CMK (cell line): ENCODE data around the gene ENO2.
"Not testable (repeated sequence)": the region's sequence is repeated elsewhere in the genome, so short reads cannot be mapped to it uniquely, and the experiment has no call there.

Experiments used
- DNase-seq: peaks from one replicate; pipeline ENCODE4 v3.0.0-alpha.2; 2010; ENCODE audit warnings: low read depth

ENO2 gene

GRCh38 chr12:6886206-6886999 lies 28.0 kb upstream of the ENO2 start:
- DNase-seq: not testable (repeated sequence)

GRCh38 chr12:6887460-6887859 lies 26.9 kb upstream of the ENO2 start:
- DNase-seq: no peak

- no peak for DNase-seq
Measured at GRCh38 chr12:6888360-6888759, 26.0 kb upstream of the ENO2 start.

GRCh38 chr12:6888794-6889193 lies 25.6 kb upstream of the ENO2 start:
- DNase-seq: not testable (repeated sequence)

GRCh38 chr12:6889775-6890573 lies 24.4 kb upstream of the ENO2 start:
- not testable (repeated sequence) for DNase-seq

- DNase-seq: peak; percentile 93
Measured at GRCh38 chr12:6890789-6891645, 23.4 kb upstream of the ENO2 start.

- DNase-seq: no peak
Measured at GRCh38 chr12:6891646-6892001, 22.8 kb upstream of the ENO2 start.

GRCh38 chr12:6892683-6893082 lies 21.7 kb upstream of the ENO2 start:
- not testable (repeated sequence) for DNase-seq

- DNase-seq: no peak
Measured at GRCh38 chr12:6894321-6894720, 20.1 kb upstream of the ENO2 start.

GRCh38 chr12:6896846-6897435 lies 17.4 kb upstream of the ENO2 start:
- no peak for DNase-seq

GRCh38 chr12:6899427-6899826 lies 15.0 kb upstream of the ENO2 start:
- DNase-seq: no peak

GRCh38 chr12:6899837-6900519 lies 14.4 kb upstream of the ENO2 start:
- DNase-seq: no peak

- DNase-seq: no peak
Measured at GRCh38 chr12:6902448-6902847, 11.9 kb upstream of the ENO2 start.

GRCh38 chr12:6903722-6904121 lies 10.7 kb upstream of the ENO2 start:
- DNase-seq: no peak

- DNase-seq: peak; percentile 86
Measured at GRCh38 chr12:6904280-6905276, 9.8 kb upstream of the ENO2 start, which contains the start of gene LRRC23. TSS of gene LRRC23 (plus strand) at chr12:6904822. CDS start at chr12:6905634, 812 bp downstream.

- DNase-seq: no peak
Measured at GRCh38 chr12:6905414-6906040, 8.9 kb upstream of the ENO2 start.

- not testable (repeated sequence) for DNase-seq
Measured at GRCh38 chr12:6908141-6908540, 6.2 kb upstream of the ENO2 start.

GRCh38 chr12:6909421-6910145 lies 4.8 kb upstream of the ENO2 start:
- no peak for DNase-seq
